DND-41 (cell line): Measurements from ENCODE around the gene ZNRF1.

ENCODE experiments used
- ATAC-seq: fragments of 200-7000 bp; cut with Tn5 transposase; 3 replicates; pipeline ENCODE4 v1.9.1; 2021; ENCODE audit warnings: low read depth; ENCODE audit not compliant: insufficient read depth
- DNase-seq: peaks from one replicate; pipeline ENCODE4 v3.0.0-alpha.2; 2020
- H2AFZ ChIP-seq: 2 replicates; pipeline ENCODE4 v1.6.0; 2012; ENCODE audit warnings: low read depth, low read length
- H3K27ac ChIP-seq: 2 replicates; pipeline ENCODE4 v1.5.1; 2012; ENCODE audit warnings: low read length, inconsistent platforms
- H3K27me3 ChIP-seq: fragments of 200-600 bp; sonication (generic); 2 replicates; pipeline ENCODE4 v1.6.0; 2012; ENCODE audit warnings: low read length, mild to moderate bottlenecking, inconsistent platforms; ENCODE audit not compliant: insufficient read depth, poor library complexity
- H3K36me3 ChIP-seq: 2 replicates; pipeline ENCODE4 v1.5.1; 2012; ENCODE audit warnings: low read length, inconsistent platforms; ENCODE audit not compliant: insufficient read depth
- H3K4me1 ChIP-seq: 2 replicates; pipeline ENCODE4 v1.5.1; 2012; ENCODE audit warnings: mild to moderate bottlenecking, low read length; ENCODE audit not compliant: insufficient read depth
- H3K4me2 ChIP-seq: 2 replicates; pipeline ENCODE4 v1.6.0; 2012; ENCODE audit warnings: mild to moderate bottlenecking, moderate library complexity, low read length, inconsistent platforms; ENCODE audit not compliant: insufficient read depth
- H3K4me3 ChIP-seq, 2 experiments: fragments of 200-600 bp in 1 of 2; shearing (Covaris generic) in 1 of 2; 2 replicates each; pipeline ENCODE4 v1.5.1; 2012 to 2016; ENCODE audit warnings: inconsistent platforms in 2 of 2, low read length in 2 of 2, mild to moderate bottlenecking in 2 of 2, low read depth in 1 of 2, moderate library complexity in 1 of 2
- H3K79me2 ChIP-seq: 2 replicates; pipeline ENCODE4 v1.6.0; 2012; ENCODE audit warnings: low read length, inconsistent platforms; ENCODE audit not compliant: insufficient read depth
- H3K9ac ChIP-seq: 2 replicates; pipeline ENCODE4 v1.6.0; 2012; ENCODE audit warnings: low read depth, mild to moderate bottlenecking, inconsistent platforms, low read length, moderate library complexity
- H3K9me3 ChIP-seq: 2 replicates; pipeline ENCODE4 v1.5.1; 2012; ENCODE audit warnings: low read length, moderate library complexity, mild to moderate bottlenecking, inconsistent platforms; ENCODE audit not compliant: insufficient read depth, severe bottlenecking
- H4K20me1 ChIP-seq: 2 replicates; pipeline ENCODE4 v1.6.0; 2012; ENCODE audit warnings: low read length; ENCODE audit not compliant: insufficient read depth
- CTCF ChIP-seq: IDR thresholded peaks from 2 replicates; pipeline ENCODE4 v1.5.1; 2012; ENCODE audit warnings: borderline replicate concordance, low read length, moderate library complexity, mild to moderate bottlenecking; ENCODE audit not compliant: poor library complexity, severe bottlenecking; ENCODE audit errors: extremely low read depth
- EZH2 ChIP-seq: IDR thresholded peaks from 3 replicates; pipeline ENCODE4 v1.6.1; 2012; ENCODE audit warnings: borderline replicate concordance, low read depth, mild to moderate bottlenecking, moderate library complexity, low read length, inconsistent platforms; ENCODE audit not compliant: severe bottlenecking

ZNRF1 gene

GRCh38 chr16:75072239-75072947 is 73.6 kb downstream of the ZNRF1 start:
- Histone ChIP-seq H4K20me1 (no peaks in the 10 kb centered on the region), H3K9ac (peak overlapping the region; percentile 2), H3K4me1 (peaks cover 100% of the 10 kb centered on the region), H3K27me3 (no peaks in the 10 kb centered on the region), H2AFZ (no peak overlapping the region), H3K4me3 (no peak overlapping the region), H3K36me3 (peaks cover 29% of the 10 kb centered on the region), H3K9me3 (no peaks in the 10 kb centered on the region), H3K79me2 (peaks cover 92% of the 10 kb centered on the region), H3K4me2 (peak overlapping the region; percentile 1; the same call in 1 of the 2 replicates), H3K27ac (peak overlapping the region; percentile 95)
- DNase-seq: no peak
- TF ChIP-seq CTCF (no peak), EZH2 (no peak)
- no peak for ATAC-seq

- Histone ChIP-seq H3K27ac (peak overlapping the region; percentile 95), H3K9ac (peak overlapping the region; percentile 48), H3K27me3 (no peaks in the 10 kb centered on the region), H3K4me1 (peaks cover 99% of the 10 kb centered on the region), H3K9me3 (no peaks in the 10 kb centered on the region), H4K20me1 (no peaks in the 10 kb centered on the region), H3K36me3 (peaks cover 34% of the 10 kb centered on the region), H3K4me2 (peak overlapping the region; percentile 44), H2AFZ (no peak overlapping the region), H3K4me3 (peak overlapping the region in 1 of 2 experiments; percentile 29; a peak in 2 of 4 replicates), H3K79me2 (peaks cover 92% of the 10 kb centered on the region)
- DNase-seq (peak; percentile 42), ATAC-seq (no peak)
- TF ChIP-seq EZH2: no peak
- TF ChIP-seq CTCF: no peak
Measured at GRCh38 chr16:75073545-75074303, 74.9 kb downstream of the ZNRF1 start.

- H3K9ac ChIP-seq: peak overlapping the region; percentile 48
- peak overlapping the region; percentile 44 for H3K4me2 ChIP-seq
- no peaks in the 10 kb centered on the region for H4K20me1 ChIP-seq
- H3K36me3 ChIP-seq: peaks cover 39% of the 10 kb centered on the region
- ATAC-seq (no peak), DNase-seq (no peak)
- no peaks in the 10 kb centered on the region for H3K27me3 ChIP-seq
- peak overlapping the region in 1 of 2 experiments; percentile 29; a peak in 2 of 4 replicates for H3K4me3 ChIP-seq
- peaks cover 92% of the 10 kb centered on the region for H3K79me2 ChIP-seq
- TF ChIP-seq EZH2 (no peak), CTCF (no peak)
- H2AFZ ChIP-seq: no peak overlapping the region
- no peaks in the 10 kb centered on the region for H3K9me3 ChIP-seq
- peaks cover 99% of the 10 kb centered on the region for H3K4me1 ChIP-seq
- peak overlapping the region; percentile 95 for H3K27ac ChIP-seq
Measured at GRCh38 chr16:75074304-75074793, 75.5 kb downstream of the ZNRF1 start.
